WERI-Rb-1 (cell line): ENCODE measurements around the gene ENO1.

Source experiments
- DNase-seq: peaks from one replicate; pipeline ENCODE4 v3.0.0-alpha.2; 2020
- H3K27ac ChIP-seq: fragments of 250-450 bp; sonication (Bioruptor Pico); 2 replicates; pipeline ENCODE4 v1.5.1; 2020; ENCODE audit warnings: mild to moderate bottlenecking, moderate library complexity
- H3K27me3 ChIP-seq: fragments of 250-450 bp; sonication (Bioruptor Pico); 2 replicates; pipeline ENCODE4 v1.5.1; 2021; ENCODE audit warnings: mild to moderate bottlenecking, low read depth, moderate library complexity; ENCODE audit not compliant: insufficient read depth, severe bottlenecking
- H3K36me3 ChIP-seq: fragments of 250-450 bp; sonication (Bioruptor Pico); 2 replicates; pipeline ENCODE4 v1.5.1; 2020; ENCODE audit warnings: mild to moderate bottlenecking, moderate library complexity
- H3K4me3 ChIP-seq: 2 replicates; pipeline ENCODE4 v1.5.1; 2011; ENCODE audit warnings: low read depth, mild to moderate bottlenecking, control low read depth, low read length
- H3K9me3 ChIP-seq: fragments of 250-450 bp; sonication (Bioruptor Pico); 2 replicates; pipeline ENCODE4 v1.5.1; 2021; ENCODE audit warnings: mild to moderate bottlenecking, moderate library complexity; ENCODE audit not compliant: severe bottlenecking
- CTCF ChIP-seq: IDR thresholded peaks from 2 replicates; pipeline ENCODE4 v1.5.1; 2011; ENCODE audit warnings: low read depth, mild to moderate bottlenecking, control low read depth, inconsistent platforms, low read length

Gene ENO1

GRCh38 chr1:8870103-8870502 lies 8.4 kb downstream of the ENO1 start:
- no peak overlapping the region for H3K4me3 ChIP-seq
- DNase-seq, result no peak
- H3K9me3 ChIP-seq, result no peaks in the 10 kb centered on the region
- H3K36me3 ChIP-seq, result peaks cover 98% of the 10 kb centered on the region
- TF ChIP-seq CTCF, result no peak
- no peak overlapping the region for H3K27ac ChIP-seq
- H3K27me3 ChIP-seq, result no peaks in the 10 kb centered on the region

- no peaks in the 10 kb centered on the region for H3K9me3 ChIP-seq
- H3K4me3 ChIP-seq, result no peak overlapping the region
- TF ChIP-seq CTCF, result no peak
- no peaks in the 10 kb centered on the region for H3K27me3 ChIP-seq
- no peak overlapping the region for H3K27ac ChIP-seq
- peaks cover 98% of the 10 kb centered on the region for H3K36me3 ChIP-seq
- no peak for DNase-seq
Observed at GRCh38 chr1:8867878-8868567, 10.5 kb downstream of the ENO1 start.

GRCh38 chr1:8866792-8867415 lies 11.6 kb downstream of the ENO1 start:
- no peak for DNase-seq
- no peaks in the 10 kb centered on the region for H3K9me3 ChIP-seq
- no peak overlapping the region for H3K27ac ChIP-seq

GRCh38 chr1:8866173-8866791 lies 12.2 kb downstream of the ENO1 start:
- Histone ChIP-seq H3K27ac (no peak overlapping the region), H3K27me3 (no peaks in the 10 kb centered on the region), H3K4me3 (no peak overlapping the region), H3K9me3 (no peaks in the 10 kb centered on the region), H3K36me3 (peaks cover 97% of the 10 kb centered on the region)
- TF ChIP-seq CTCF, result no peak
- DNase-seq, result no peak

More at GRCh38 chr1:8866792-8867415, 11.6 kb downstream of the ENO1 start:
- peaks cover 98% of the 10 kb centered on the region for H3K36me3 ChIP-seq
- no peak overlapping the region for H3K4me3 ChIP-seq
- no peak for TF ChIP-seq CTCF
- H3K27me3 ChIP-seq, result no peaks in the 10 kb centered on the region

GRCh38 chr1:8864713-8865344 lies 13.7 kb downstream of the ENO1 start:
- peaks cover 97% of the 10 kb centered on the region for H3K36me3 ChIP-seq
- H3K27ac ChIP-seq, result no peak overlapping the region
- DNase-seq, result no peak
- H3K9me3 ChIP-seq, result no peaks in the 10 kb centered on the region
- no peaks in the 10 kb centered on the region for H3K27me3 ChIP-seq
- no peak for TF ChIP-seq CTCF
- no peak overlapping the region for H3K4me3 ChIP-seq
